HCT116 (cell line): ENCODE data around the gene GALNT7. TPM values are rescaled to one million over a fixed set of nuclear protein-coding genes. Genes with fewer than 3 reads are reported as not detected.
A peak's percentile ranks its signal among the peaks of the same experiment; 100 is the strongest.

ENCODE experiments used
- ATAC-seq: fragments of 200-7000 bp; cut with Tn5 transposase; 2 replicates; pipeline ENCODE4 v1.9.1; 2020; ENCODE audit warnings: mild to moderate bottlenecking, moderate library complexity
- BruUV-seq: library from RNA; stranded (reverse); fragments of 400-500 nt; replicated peaks from 2 replicates; lab custom pipeline; 2021; lab: Mats Ljungman, UMichigan
- CTCF ChIA-PET: fragments of 300-600 bp; sonication (Branson Sonifier 250); formaldehyde crosslinking; loops from one replicate; lab custom pipeline; 2021; ENCODE audit warnings: antibody characterized with exemption; lab: Charles Lee
- POLR2A ChIA-PET: fragments of 300-600, 350-600 bp; sonication (Branson Sonifier 250); formaldehyde crosslinking; loops from one replicate; lab custom pipeline; 2021; ENCODE audit warnings: antibody characterized with exemption; lab: Charles Lee
- RAD21 ChIA-PET, 2 experiments: fragments of 300-600 bp; sonication (Branson Sonifier 250); formaldehyde crosslinking; loops; one replicate each; lab custom pipeline; 2023; ENCODE audit warnings: low total read pairs in 2 of 2; ENCODE audit not compliant: uncharacterized antibody in 2 of 2, unreplicated experiment in 2 of 2, low non-redundant PET in 1 of 2; lab: Charles Lee
- DNase-seq: peaks from one replicate; pipeline ENCODE4 v3.0.0-alpha.2; 2010; ENCODE audit warnings: low read depth, low spot score
- H2AFZ ChIP-seq: fragments of 200-600 bp; shearing (Covaris generic), sonication (generic); 2 replicates; pipeline ENCODE4 v1.6.1; 2017; ENCODE audit warnings: low read depth, mixed run types, mixed read lengths, antibody characterized with exemption, low read length; ENCODE audit not compliant: poor library complexity, severe bottlenecking
- H3K27ac ChIP-seq: 2 replicates; pipeline ENCODE4 v1.5.1; 2012; ENCODE audit warnings: low read depth, low read length
- H3K27me3 ChIP-seq: fragments of 200-600 bp; sonication (generic); 2 replicates; pipeline ENCODE4 v1.6.1; 2016; ENCODE audit warnings: mixed run types, low read length, mixed read lengths; ENCODE audit not compliant: insufficient read depth
- H3K36me3 ChIP-seq, 2 experiments: fragments of 200-500 bp in 1 of 2; fragments of 200-600 bp in 1 of 2; sonication (Bioruptor generic) in 1 of 2; sonication (generic) in 1 of 2; 2 replicates each; pipeline versions ENCODE4 v1.5.1 to v1.6.1; 2014 to 2016; ENCODE audit warnings: low read length in 2 of 2, inconsistent platforms in 1 of 2, mixed read lengths in 1 of 2, mixed run types in 1 of 2; ENCODE audit not compliant: insufficient read depth in 2 of 2, control insufficient read depth in 1 of 2
- H3K4me1 ChIP-seq, 2 experiments: fragments of 200-600 bp in 1 of 2; sonication (generic) in 1 of 2; 2 replicates each; pipeline versions ENCODE4 v1.5.1 to v1.6.1; 2012 to 2017; ENCODE audit warnings: low read length in 2 of 2, inconsistent platforms in 1 of 2, mild to moderate bottlenecking in 1 of 2, mixed read lengths in 1 of 2, mixed run types in 1 of 2, moderate library complexity in 1 of 2; ENCODE audit not compliant: insufficient read depth in 2 of 2, control insufficient read depth in 1 of 2
- H3K4me2 ChIP-seq: fragments of 200-600 bp; sonication (generic); 2 replicates; pipeline ENCODE4 v1.6.1; 2017; ENCODE audit warnings: mixed run types, low read length, mixed read lengths
- H3K4me3 ChIP-seq, 2 experiments: fragments of 200-600 bp in 1 of 2; sonication (generic) in 1 of 2; replicated peaks in 1 of 2; 2 replicates each; pipeline ENCODE4 v1.5.1; 2011 to 2016; ENCODE audit warnings: low read length in 2 of 2, control low read depth in 1 of 2, low read depth in 1 of 2, mild to moderate bottlenecking in 1 of 2, mixed read lengths in 1 of 2, mixed run types in 1 of 2
- H3K79me2 ChIP-seq: fragments of 200-600 bp; sonication (generic); 2 replicates; pipeline ENCODE4 v1.6.1; 2017; ENCODE audit warnings: mild to moderate bottlenecking, mixed run types, low read length, moderate library complexity, mixed read lengths; ENCODE audit not compliant: insufficient read depth
- H3K9ac ChIP-seq: fragments of 200-600 bp; sonication (generic); 2 replicates; pipeline ENCODE4 v1.6.1; 2016; ENCODE audit warnings: low read length, mixed read lengths
- H3K9me2 ChIP-seq: fragments of 200-600 bp; sonication (generic), shearing (Covaris generic); 2 replicates; pipeline ENCODE4 v1.6.1; 2017; ENCODE audit warnings: mixed run types, mild to moderate bottlenecking, moderate library complexity; ENCODE audit not compliant: insufficient read depth
- H3K9me3 ChIP-seq, 2 experiments: fragments of 200-500 bp in 1 of 2; fragments of 200-600 bp in 1 of 2; sonication (Bioruptor generic) in 1 of 2; sonication (generic) in 1 of 2; 2 replicates each; pipeline ENCODE4 v1.6.1; 2014 to 2017; ENCODE audit warnings: low read length in 2 of 2, mixed read lengths in 2 of 2, inconsistent platforms in 1 of 2, low read depth in 1 of 2, mild to moderate bottlenecking in 1 of 2, mixed run types in 1 of 2, moderate library complexity in 1 of 2; ENCODE audit not compliant: control insufficient read depth in 1 of 2, insufficient read depth in 1 of 2
- H4K20me1 ChIP-seq: fragments of 200-600 bp; sonication (generic), shearing (Covaris generic); 2 replicates; pipeline ENCODE4 v1.6.1; 2017; ENCODE audit warnings: mixed run types, mild to moderate bottlenecking, moderate library complexity; ENCODE audit not compliant: insufficient read depth
- CEBPB ChIP-seq: IDR thresholded peaks from 2 replicates; pipeline ENCODE4 v1.6.1; 2012; ENCODE audit warnings: low read depth
- CTCF ChIP-seq, 3 experiments: fragments of 200-600 bp in 1 of 3; sonication (generic) in 1 of 3; IDR thresholded peaks in 2 of 3; conservative IDR thresholded peaks in 1 of 3; 2 replicates each; pipeline ENCODE4 v1.5.1; 2012 to 2017; ENCODE audit warnings: low read depth in 2 of 3, low read length in 2 of 3, antibody characterized with exemption in 1 of 3, borderline replicate concordance in 1 of 3, control low read depth in 1 of 3, mild to moderate bottlenecking in 1 of 3, mixed read lengths in 1 of 3, mixed run types in 1 of 3, moderate library complexity in 1 of 3; ENCODE audit not compliant: insufficient read depth in 1 of 3
- EGR1 ChIP-seq: IDR thresholded peaks from 2 replicates; pipeline ENCODE4 v1.6.1; 2012; ENCODE audit warnings: low read depth
- EZH2 ChIP-seq: fragments of 200-600 bp; sonication (generic); IDR thresholded peaks from 2 replicates; pipeline ENCODE4 v1.6.1; 2017; ENCODE audit warnings: antibody characterized with exemption, mixed run types
- EZH2phosphoT487 ChIP-seq: fragments of 200-600 bp; IDR thresholded peaks from 2 replicates; pipeline ENCODE4 v1.6.1; 2018; ENCODE audit warnings: antibody characterized with exemption, borderline replicate concordance
- JUND ChIP-seq: IDR thresholded peaks from 2 replicates; pipeline ENCODE4 v1.6.1; 2012
- MAX ChIP-seq: IDR thresholded peaks from 2 replicates; pipeline ENCODE4 v1.6.1; 2012
- POLR2AphosphoS5 ChIP-seq: IDR thresholded peaks from 2 replicates; pipeline ENCODE4 v1.6.1; 2011; ENCODE audit warnings: mild to moderate bottlenecking, low read depth, low read length, moderate library complexity
- REST ChIP-seq: IDR thresholded peaks from 2 replicates; pipeline ENCODE4 v1.6.1; 2012; ENCODE audit warnings: low read depth
- SRF ChIP-seq: IDR thresholded peaks from 2 replicates; pipeline ENCODE4 v1.6.1; 2012; ENCODE audit warnings: low read depth
- TCF7L2 ChIP-seq: IDR thresholded peaks from 2 replicates; pipeline ENCODE4 v1.7.0; 2011; ENCODE audit warnings: borderline replicate concordance, inconsistent platforms; ENCODE audit not compliant: insufficient read depth, insufficient read length; ENCODE audit errors: extremely low read depth
- ZBTB33 ChIP-seq: IDR thresholded peaks from 2 replicates; pipeline ENCODE4 v1.6.1; 2011; ENCODE audit warnings: mild to moderate bottlenecking, low read length, moderate library complexity; ENCODE audit not compliant: insufficient replicate concordance; ENCODE audit errors: extremely low read depth
- intact Hi-C: fragments of 100-400 bp; cut with micrococcal nuclease; formaldehyde crosslinking; loops from 2 replicates; pipeline ENCODE4 v1.10.0; 2022
- total RNA-seq: library from RNA; stranded (reverse); gene quantifications from one replicate; pipeline ENCODE4 v1.2.1, GENCODE V29; 2021; ENCODE audit not compliant: unreplicated experiment

GALNT7 gene
- total RNA-seq, 1 experiment from 2014 or later: 21.3 TPM

DNA sequence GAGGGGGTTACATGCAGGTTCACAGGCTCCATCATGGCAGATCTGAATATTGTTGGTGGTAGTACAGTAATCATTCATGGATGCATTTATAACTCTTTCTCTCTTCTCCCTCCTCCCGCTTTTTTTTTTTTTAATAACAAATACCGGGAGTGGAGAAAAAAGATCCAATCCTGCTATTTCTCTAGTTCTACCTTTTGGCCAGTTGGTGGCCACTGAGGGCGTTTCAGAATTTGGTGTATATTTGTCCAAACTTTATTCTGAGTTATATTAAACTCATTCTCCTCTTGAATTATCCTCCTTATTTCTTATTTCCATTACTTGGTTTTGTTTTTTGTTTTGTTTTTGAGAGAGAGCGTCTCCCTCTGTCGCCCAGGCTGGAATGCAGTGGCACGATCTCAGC, 90.7 kb downstream of the GALNT7 start:
- H4K20me1 ChIP-seq: peaks cover 11% of the 10 kb centered on the region; the same call in 1 of the 2 replicates
- H3K4me1 ChIP-seq: no peaks in the 10 kb centered on the region
- H3K4me2 ChIP-seq: no peak overlapping the region
- no peaks in the 10 kb centered on the region for H3K36me3 ChIP-seq
- ChIA-PET POLR2A (no interaction called here), CTCF (interaction anchor here (1.2 to 3.4 kb wide), 5 partner anchors 42 to 246 kb away, joined by 4 to 13 read pairs (median 5); no protein-coding TSS in a partner anchor), RAD21 (no interaction called here)
- BruUV-seq: no TSS peak
- intact Hi-C loops: no loop called here
- no peak for DNase-seq
- no peak for ATAC-seq
- no peaks in the 10 kb centered on the region for H3K9me2 ChIP-seq
- no peak overlapping the region for H3K27ac ChIP-seq
- H2AFZ ChIP-seq: no peak overlapping the region
- TF ChIP-seq CTCF (IDR thresholded peaks at IDR 0.05 in 2 of 3, conservative IDR thresholded peaks at IDR 0.05 in 1 of 3; ENCODE audit: borderline replicate concordance in 1 of 3, insufficient read depth in 1 of 3, low read depth in 2 of 3, low read length in 2 of 3) (peak in 2 of 3 experiments; percentile 16 to 34; a peak in 1 of 6 replicates), EZH2phosphoT487 (no peak)
- no peak overlapping the region for H3K9ac ChIP-seq
- H3K27me3 ChIP-seq: no peaks in the 10 kb centered on the region
- peaks cover 36% of the 10 kb centered on the region for H3K79me2 ChIP-seq
- no peak overlapping the region for H3K4me3 ChIP-seq
- no peaks in the 10 kb centered on the region for H3K9me3 ChIP-seq

DNA sequence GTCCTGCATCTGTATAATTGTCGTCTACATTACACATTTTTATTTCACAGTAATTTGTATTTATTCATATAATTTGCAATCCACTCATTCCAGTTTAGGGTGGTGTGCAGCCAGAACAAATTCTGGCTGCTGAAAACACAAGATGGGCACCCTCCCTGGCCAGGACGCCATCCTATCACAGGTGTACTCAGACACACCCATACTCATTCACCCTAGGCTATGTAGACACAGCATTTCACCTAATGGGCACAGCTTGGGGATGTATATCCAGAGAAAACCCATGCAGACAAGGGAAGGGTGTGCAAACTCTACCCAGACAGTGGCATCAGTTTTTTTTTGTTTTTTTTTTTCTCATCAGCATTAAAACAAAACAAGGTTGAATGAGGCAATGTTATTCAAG, 92.4 kb downstream of the GALNT7 start:
- intact Hi-C loops: no loop called here
- H3K4me3 ChIP-seq: no peak overlapping the region
- no peaks in the 10 kb centered on the region for H3K36me3 ChIP-seq
- DNase-seq (no peak), ATAC-seq (no peak)
- H3K4me1 ChIP-seq: no peaks in the 10 kb centered on the region
- no peaks in the 10 kb centered on the region for H3K9me3 ChIP-seq
- no peak overlapping the region for H3K4me2 ChIP-seq
- no peaks in the 10 kb centered on the region for H3K27me3 ChIP-seq
- ChIA-PET POLR2A (interaction anchor here (1.4 kb wide), 1 partner anchor 247 kb away, joined by 3 read pairs; no protein-coding TSS in a partner anchor), CTCF (interaction anchor here (1.1 to 3.4 kb wide), 6 partner anchors 9 to 248 kb away, joined by 3 to 13 read pairs (median 4); no protein-coding TSS in a partner anchor), RAD21 (no interaction called here)
- H4K20me1 ChIP-seq: peaks cover 11% of the 10 kb centered on the region; the same call in 1 of the 2 replicates
- H3K9ac ChIP-seq: no peak overlapping the region
- no TSS peak for BruUV-seq
- no peaks in the 10 kb centered on the region for H3K9me2 ChIP-seq
- H3K79me2 ChIP-seq: peaks cover 36% of the 10 kb centered on the region
- H2AFZ ChIP-seq: no peak overlapping the region
- H3K27ac ChIP-seq: no peak overlapping the region
- TF ChIP-seq MAX (no peak), JUND (no peak), CEBPB (no peak), POLR2AphosphoS5 (no peak), SRF (no peak), ZBTB33 (no peak), REST (no peak), TCF7L2 (no peak), EZH2 (no peak), EGR1 (no peak)
